ENCODE results near the gene MYO16. TPM values are rescaled to one million over a fixed set of nuclear protein-coding genes. Genes with fewer than 3 reads are reported as not detected.

The MYO16 gene
- total RNA-seq, 1 donor from 2014 or later: 22.0 TPM

GRCh38 chr13:108962654-108963053 is 333.2 kb downstream of the MYO16 start:
- H3K4me3 Mint-ChIP-seq (ENCODE audit: unreplicated experiment): no peak overlapping the region
- peaks cover 4% of the 10 kb centered on the region for H3K27me3 Mint-ChIP-seq (ENCODE audit: unreplicated experiment)
- H3K9me3 Mint-ChIP-seq (ENCODE audit: unreplicated experiment): no peaks in the 10 kb centered on the region
- TF ChIP-seq CTCF (IDR thresholded peaks at IDR 0.05; ENCODE audit: partially characterized antibody, unreplicated experiment): no peak
- H3K36me3 Mint-ChIP-seq (ENCODE audit: unreplicated experiment): no peaks in the 10 kb centered on the region
- H3K27ac Mint-ChIP-seq (ENCODE audit: unreplicated experiment): no peak overlapping the region
- H3K4me1 Mint-ChIP-seq (ENCODE audit: low read depth, unreplicated experiment): no peaks in the 10 kb centered on the region
- DNase-seq: no peak

DNA sequence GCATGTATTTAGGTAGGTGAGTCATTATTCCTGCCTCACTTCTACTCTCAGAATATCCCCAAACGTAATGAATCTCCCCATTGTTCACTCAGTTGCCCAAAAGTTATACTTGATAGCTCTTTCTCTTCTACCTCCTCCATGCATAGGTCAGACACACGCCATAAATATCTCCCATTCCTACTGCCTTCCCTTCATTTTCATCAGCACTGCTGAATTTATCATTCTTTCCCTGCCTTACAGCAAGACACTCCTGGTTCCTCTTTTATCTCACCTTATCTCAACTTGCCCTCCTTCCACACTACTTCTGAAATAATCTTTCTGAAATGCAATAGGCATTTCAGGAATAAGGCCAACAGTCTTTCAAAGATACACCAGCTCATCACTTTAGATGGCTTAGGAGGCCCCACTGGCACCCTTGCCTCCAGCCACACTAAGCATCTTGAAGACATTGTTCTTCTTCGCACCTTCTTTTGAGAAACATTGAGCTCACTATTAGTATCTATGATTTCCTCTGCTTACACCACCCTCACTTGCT is 333.9 kb downstream of the MYO16 start:
- TF ChIP-seq CTCF (IDR thresholded peaks at IDR 0.05; ENCODE audit: partially characterized antibody, unreplicated experiment): no peak
- H3K9me3 Mint-ChIP-seq (ENCODE audit: unreplicated experiment): no peaks in the 10 kb centered on the region

GRCh38 chr13:108963846-108964600 is 334.6 kb downstream of the MYO16 start:
- Mint-ChIP-seq H3K9me3 (ENCODE audit: unreplicated experiment) (no peaks in the 10 kb centered on the region), H3K4me1 (ENCODE audit: low read depth, unreplicated experiment) (no peaks in the 10 kb centered on the region), H3K36me3 (ENCODE audit: unreplicated experiment) (peaks cover 4% of the 10 kb centered on the region), H3K27me3 (ENCODE audit: unreplicated experiment) (peaks cover 4% of the 10 kb centered on the region), H3K27ac (ENCODE audit: unreplicated experiment) (no peak overlapping the region), H3K4me3 (ENCODE audit: unreplicated experiment) (no peak overlapping the region)
- no peak for TF ChIP-seq CTCF (IDR thresholded peaks at IDR 0.05; ENCODE audit: partially characterized antibody, unreplicated experiment)
- DNase-seq: no peak

More for the DNA sequence above, 333.9 kb downstream of the MYO16 start:
- no peak overlapping the region for H3K4me3 Mint-ChIP-seq (ENCODE audit: unreplicated experiment)
- H3K27ac Mint-ChIP-seq (ENCODE audit: unreplicated experiment): no peak overlapping the region
- H3K36me3 Mint-ChIP-seq (ENCODE audit: unreplicated experiment): peaks cover 4% of the 10 kb centered on the region
- H3K27me3 Mint-ChIP-seq (ENCODE audit: unreplicated experiment): peaks cover 4% of the 10 kb centered on the region
- H3K4me1 Mint-ChIP-seq (ENCODE audit: low read depth, unreplicated experiment): no peaks in the 10 kb centered on the region
- DNase-seq: no peak

DNA sequence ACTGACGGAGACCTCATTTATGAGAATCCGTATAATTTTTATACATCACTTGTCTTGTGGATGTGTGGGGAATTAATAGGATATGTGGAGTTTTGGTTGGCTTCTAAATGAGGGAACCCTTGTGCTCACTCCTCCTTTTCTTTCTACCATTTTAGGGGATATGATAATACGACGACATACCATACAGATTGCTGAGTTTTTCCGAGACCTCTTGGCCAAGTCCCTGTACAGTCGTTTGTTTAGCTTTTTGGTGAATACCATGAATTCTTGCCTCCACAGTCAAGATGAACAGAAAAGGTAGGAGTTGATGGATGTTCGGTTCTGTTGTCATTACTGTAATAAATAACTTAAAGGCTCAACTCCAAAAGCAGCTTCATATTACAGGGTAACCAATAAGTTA is 335.2 kb downstream of the MYO16 start:
- peaks cover 2% of the 10 kb centered on the region for H3K27me3 Mint-ChIP-seq (ENCODE audit: unreplicated experiment)
- DNase-seq: no peak
- no peaks in the 10 kb centered on the region for H3K4me1 Mint-ChIP-seq (ENCODE audit: low read depth, unreplicated experiment)
- TF ChIP-seq CTCF (IDR thresholded peaks at IDR 0.05; ENCODE audit: partially characterized antibody, unreplicated experiment): no peak
- H3K9me3 Mint-ChIP-seq (ENCODE audit: unreplicated experiment): no peaks in the 10 kb centered on the region
- peaks cover 4% of the 10 kb centered on the region for H3K36me3 Mint-ChIP-seq (ENCODE audit: unreplicated experiment)
- no peak overlapping the region for H3K27ac Mint-ChIP-seq (ENCODE audit: unreplicated experiment)
- H3K4me3 Mint-ChIP-seq (ENCODE audit: unreplicated experiment): no peak overlapping the region

- no peak for TF ChIP-seq CTCF (IDR thresholded peaks at IDR 0.05; ENCODE audit: partially characterized antibody, unreplicated experiment)
- Mint-ChIP-seq H3K36me3 (ENCODE audit: unreplicated experiment) (peaks cover 4% of the 10 kb centered on the region), H3K4me1 (ENCODE audit: low read depth, unreplicated experiment) (no peaks in the 10 kb centered on the region), H3K27ac (ENCODE audit: unreplicated experiment) (no peak overlapping the region), H3K9me3 (ENCODE audit: unreplicated experiment) (no peaks in the 10 kb centered on the region), H3K27me3 (ENCODE audit: unreplicated experiment) (no peaks in the 10 kb centered on the region), H3K4me3 (ENCODE audit: unreplicated experiment) (no peak overlapping the region)
- DNase-seq: no peak
These were observed 338.0 kb downstream of the MYO16 start for GRCh38 chr13:108967371-108967770.
